GM18861 (cell line): Measurements from ENCODE around the gene KCNQ1OT1.

ENCODE experiments used
- ATAC-seq: cut with Tn5 transposase; IDR thresholded peaks from one replicate; pipeline ENCODE4 v1.9.1; 2021; ENCODE audit not compliant: unreplicated experiment

KCNQ1OT1 gene

GRCh38 chr11:2703363-2704141 is 3.8 kb upstream of the KCNQ1OT1 start:
- no peak for ATAC-seq

DNA sequence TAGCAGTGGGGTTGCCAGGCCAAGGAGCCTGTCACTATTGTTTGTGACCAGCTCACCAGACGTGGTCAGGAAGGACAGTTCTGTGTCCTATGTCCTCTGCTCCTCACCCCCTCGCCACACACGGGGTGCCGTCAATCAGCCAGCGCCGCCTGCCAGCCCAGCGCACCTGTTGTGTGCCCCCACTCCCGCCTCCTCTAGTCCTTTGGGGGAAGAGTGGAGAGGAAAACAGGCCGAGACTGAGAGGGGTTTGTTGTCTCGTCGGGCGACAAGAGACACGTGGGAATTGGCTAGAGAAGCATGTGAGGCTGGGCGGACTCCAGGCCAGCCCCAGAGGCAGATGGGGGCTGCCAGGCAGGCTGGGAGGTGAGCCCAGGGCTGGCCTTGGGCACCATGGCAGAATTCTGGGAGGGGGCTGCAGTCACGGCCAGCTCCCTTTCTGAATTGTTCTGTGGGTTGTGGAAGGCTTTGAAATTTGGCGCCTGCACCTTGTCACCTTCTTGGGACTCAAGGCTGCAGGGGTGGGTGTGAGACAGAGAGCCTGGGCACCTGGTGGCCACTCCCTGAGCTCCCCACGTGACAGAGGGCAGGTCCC is 3.1 kb upstream of the KCNQ1OT1 start:
- no peak for ATAC-seq

GRCh38 chr11:2701898-2702434 is 2.2 kb upstream of the KCNQ1OT1 start:
- no peak for ATAC-seq

DNA sequence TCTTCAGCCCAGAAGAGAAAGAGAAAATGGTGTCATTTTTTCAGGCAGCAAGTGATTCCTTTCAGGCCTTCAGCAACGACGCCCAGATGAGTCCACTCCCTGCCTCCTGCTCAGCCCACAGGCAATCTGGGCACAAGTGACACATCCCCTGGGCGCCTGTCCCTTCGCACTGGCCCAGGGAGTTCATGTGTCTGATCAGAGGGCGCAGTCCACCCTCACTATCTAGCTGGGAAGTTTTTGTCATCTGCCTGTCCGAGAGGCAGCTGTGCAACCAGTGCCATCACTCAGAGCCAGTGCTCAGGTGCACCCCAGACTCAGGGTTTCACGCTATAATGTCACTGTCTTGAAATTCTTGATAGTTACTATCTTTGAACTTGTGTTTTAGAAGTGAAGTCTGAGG is 1.4 kb upstream of the KCNQ1OT1 start:
- no peak for ATAC-seq

- no peak for ATAC-seq
Observed at GRCh38 chr11:2700415-2701211, 819 bp upstream of the KCNQ1OT1 start.

DNA sequence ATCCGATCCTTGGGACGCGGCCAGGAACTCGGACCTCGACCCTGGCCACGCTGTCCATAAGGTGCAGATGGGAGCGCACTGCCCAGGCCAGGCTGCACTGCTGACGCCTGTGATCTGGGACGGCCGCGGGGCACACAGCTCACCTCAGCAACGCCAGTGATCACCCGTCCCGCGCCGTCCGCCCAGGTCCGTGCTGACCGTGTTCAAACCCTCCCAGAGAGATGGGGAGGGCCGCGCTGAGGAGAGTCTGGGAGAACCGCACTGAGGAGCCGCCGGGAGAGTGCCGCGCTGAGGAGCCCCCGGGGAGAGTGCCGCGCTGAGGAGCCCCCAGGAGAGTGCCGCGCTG is 636 bp downstream of the KCNQ1OT1 start:
- ATAC-seq, result no peak

- no peak for ATAC-seq
Observed at GRCh38 chr11:2698386-2699184, 1.2 kb downstream of the KCNQ1OT1 start.

DNA sequence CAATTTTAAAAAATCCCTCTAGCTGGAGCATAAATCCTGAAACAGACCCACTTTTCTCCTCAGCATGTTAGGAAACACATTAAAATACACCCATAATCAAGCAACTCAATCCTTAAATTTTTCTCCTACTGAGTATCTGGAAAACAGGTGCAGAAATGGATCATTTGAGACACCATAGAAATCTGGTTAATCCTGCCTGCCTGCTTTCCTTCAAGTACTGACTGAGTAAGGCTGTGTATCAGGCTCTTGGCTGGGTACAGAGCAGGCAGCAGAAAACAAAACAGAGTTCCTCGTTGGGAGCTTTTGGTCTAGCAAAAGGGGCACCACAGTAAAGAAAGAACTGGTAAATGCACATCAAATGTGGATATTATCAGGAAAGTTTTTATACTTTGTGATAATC is 1.9 kb downstream of the KCNQ1OT1 start:
- ATAC-seq, result no peak

DNA sequence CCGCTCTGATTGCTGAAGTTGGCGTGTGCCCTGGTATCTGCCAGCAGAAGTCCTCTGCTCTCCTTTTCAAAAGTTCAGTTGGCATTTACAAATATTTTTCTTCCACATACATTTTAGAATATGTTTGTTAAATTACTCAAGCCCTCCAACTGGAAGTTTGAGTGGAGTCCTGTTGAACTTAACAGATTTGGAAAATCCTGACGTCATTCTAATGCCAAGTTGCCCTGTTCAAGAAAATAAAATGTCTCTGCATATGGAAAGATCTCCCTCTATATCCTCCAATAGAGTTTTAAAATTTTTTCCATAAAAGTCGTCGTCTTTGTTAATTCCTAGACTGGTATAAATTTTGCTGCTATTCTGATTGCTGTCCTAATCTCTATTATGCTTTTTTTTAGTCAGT is 3.3 kb downstream of the KCNQ1OT1 start:
- no peak for ATAC-seq

GRCh38 chr11:2694995-2695939 is 4.5 kb downstream of the KCNQ1OT1 start:
- no peak for ATAC-seq

GRCh38 chr11:2694495-2694894 is 5.3 kb downstream of the KCNQ1OT1 start:
- ATAC-seq, result no peak

- ATAC-seq, result no peak
Observed at GRCh38 chr11:2693271-2694261, 6.2 kb downstream of the KCNQ1OT1 start.

- no peak for ATAC-seq
Observed at GRCh38 chr11:2691991-2692875, 7.6 kb downstream of the KCNQ1OT1 start.

DNA sequence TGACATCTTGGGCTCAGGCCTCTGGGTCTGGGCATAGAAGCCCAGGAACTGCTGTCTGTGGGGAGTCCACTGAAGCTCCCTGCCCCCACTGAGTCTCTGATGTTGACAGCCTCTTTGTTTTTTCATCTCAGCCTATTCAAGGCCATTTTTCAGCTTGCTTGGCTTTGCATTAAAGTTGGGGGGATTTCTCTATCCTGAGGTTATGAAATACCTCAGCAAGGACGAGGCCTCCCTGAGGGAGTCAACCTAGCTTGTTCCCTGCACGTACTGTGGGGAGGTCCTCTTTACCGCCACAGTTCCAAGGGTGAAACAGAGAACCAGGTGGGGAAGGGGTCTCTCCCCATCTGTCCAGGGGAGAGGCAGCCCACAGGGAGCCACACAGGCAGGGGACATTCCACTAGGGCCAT is 8.4 kb downstream of the KCNQ1OT1 start:
- no peak for ATAC-seq

DNA sequence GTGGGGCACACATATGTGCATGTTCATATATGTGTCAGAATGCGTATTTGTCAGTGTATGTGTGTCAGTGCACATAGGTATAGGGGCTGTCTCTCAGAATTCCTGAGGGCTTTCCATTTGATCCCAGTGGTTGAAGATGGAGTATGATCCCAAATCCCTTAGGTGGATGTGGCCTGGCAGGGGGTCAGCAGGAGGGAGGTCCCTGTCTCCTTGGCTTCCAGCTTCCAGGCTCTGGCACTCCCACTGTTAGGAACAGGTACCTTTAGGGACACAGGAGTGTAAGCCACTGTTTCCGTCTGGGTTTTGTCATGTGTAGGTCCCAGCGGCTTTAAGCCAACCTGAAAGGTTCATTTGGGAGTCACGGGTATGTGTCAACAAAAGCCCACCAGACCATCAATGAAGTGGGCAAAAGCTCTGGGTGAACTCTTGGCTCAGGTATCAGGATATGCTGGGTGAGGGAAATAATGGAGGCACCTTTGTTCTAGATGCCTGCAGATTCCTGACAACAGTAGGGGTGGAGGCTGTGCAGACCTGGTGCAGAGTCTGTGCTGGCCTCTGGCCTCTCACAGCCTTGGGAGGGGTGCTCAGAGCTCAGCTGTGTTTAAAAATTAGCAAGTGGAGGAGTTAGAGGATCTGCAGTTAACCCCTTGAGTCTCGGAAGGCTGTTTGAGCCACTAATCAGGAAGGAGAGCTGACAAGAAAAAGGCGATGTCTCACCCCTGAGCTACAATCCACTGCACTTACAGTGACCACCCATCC is 9.0 kb downstream of the KCNQ1OT1 start:
- ATAC-seq, result no peak

- ATAC-seq, result no peak
Observed at GRCh38 chr11:2689651-2690575, 9.9 kb downstream of the KCNQ1OT1 start.
